Uterus (tissue), 2 donors: Measurements from ENCODE around the gene DNAJB12.

Source experiments
- CTCF ChIP-seq, 4 experiments: fragments of 200-600 bp in 2 of 4; fragments of 450-650 bp in 2 of 4; sonication (generic) in 2 of 4; IDR thresholded peaks; one replicate each; pipeline ENCODE4 v1.5.1; 2016 to 2019; ENCODE audit warnings: antibody characterized with exemption in 4 of 4, mild to moderate bottlenecking in 2 of 4, moderate library complexity in 1 of 4
- POLR2A ChIP-seq, 2 donors: fragments of 450-650 bp; IDR thresholded peaks; one replicate each; pipeline ENCODE4 v1.6.1; 2016; ENCODE audit warnings: antibody characterized with exemption in 2 of 2, mild to moderate bottlenecking in 1 of 2, moderate library complexity in 1 of 2

GRCh38 chr10:72389716-72390115 is 35.0 kb upstream of the DNAJB12 start:
- no peak for TF ChIP-seq CTCF (IDR thresholded peaks at IDR 0.05)
- no peak for TF ChIP-seq POLR2A (IDR thresholded peaks at IDR 0.05)
